NCI-H2227 treated with DMSO at 0.1 percent for 48 hours (cell line): ENCODE results near the gene DUOXA1.
"Not testable (repeated sequence)": the region's sequence is repeated elsewhere in the genome, so short reads cannot be mapped to it uniquely, and the experiment has no call there.

Experiments used
- DNase-seq: peaks from one replicate; lab custom pipeline; 2025; lab: John Stamatoyannopoulos, UW

The DUOXA1 gene

DNA sequence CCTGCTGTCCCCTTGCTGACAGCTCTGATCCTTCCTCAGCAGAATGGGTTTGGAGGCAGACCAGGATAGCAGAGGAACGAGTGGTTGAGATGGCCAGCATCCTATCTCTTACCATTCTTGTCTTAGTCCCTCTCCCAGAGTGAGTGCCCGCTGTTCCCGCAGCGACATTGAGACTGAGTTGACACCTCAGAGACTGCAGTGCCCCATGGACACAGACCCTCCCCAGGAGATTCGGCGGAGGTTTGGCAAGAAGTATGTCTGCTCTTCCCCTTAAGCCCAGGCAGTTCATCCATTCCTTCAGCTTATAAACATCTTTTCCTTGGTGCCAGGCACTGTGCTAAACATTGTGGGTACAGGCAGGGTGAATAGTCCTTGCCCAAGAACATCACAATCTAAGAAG, 21.3 kb upstream of the DUOXA1 start:
- DNase-seq, result no peak

DNA sequence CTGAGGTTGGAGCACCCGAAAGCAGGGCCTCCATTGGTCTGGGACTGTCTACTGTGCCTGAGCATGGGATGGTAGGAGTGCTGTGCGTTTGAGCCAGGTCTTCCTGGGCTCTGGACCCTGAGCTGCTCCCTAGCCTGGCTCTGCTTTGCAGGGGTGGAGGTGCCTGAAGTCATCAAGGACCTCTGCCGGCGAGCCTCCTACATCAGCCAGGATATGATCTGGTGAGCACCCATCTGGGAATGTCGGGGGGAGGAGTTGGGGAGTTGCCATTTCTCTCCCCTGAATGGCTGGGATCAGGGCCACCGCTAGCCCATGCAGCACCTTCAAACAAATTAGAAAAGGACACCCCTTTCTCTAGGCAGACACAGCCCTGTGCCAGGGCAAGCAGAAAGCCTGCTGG, 20.8 kb upstream of the DUOXA1 start:
- DNase-seq, result no peak

DNA sequence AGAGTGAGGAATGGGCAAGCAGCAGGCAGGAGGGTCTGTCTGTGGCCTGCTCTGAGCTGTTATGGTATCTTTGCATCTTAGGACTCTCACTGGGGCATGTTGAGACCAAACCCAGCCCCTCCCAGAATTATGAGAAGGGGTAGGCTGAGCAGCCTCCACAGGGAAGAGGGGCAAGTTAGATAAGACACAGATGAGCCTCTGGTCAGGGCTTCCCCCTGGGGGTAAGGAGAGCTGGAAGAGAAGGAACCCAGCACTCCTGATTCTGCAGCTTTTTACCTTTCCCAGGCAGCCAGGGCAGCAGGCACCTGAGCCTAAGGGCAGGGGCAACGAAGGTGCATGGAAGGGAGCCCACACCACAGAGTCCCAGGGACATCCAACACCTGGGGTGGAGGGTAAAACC, 19.4 kb upstream of the DUOXA1 start:
- DNase-seq, result no peak

DNA sequence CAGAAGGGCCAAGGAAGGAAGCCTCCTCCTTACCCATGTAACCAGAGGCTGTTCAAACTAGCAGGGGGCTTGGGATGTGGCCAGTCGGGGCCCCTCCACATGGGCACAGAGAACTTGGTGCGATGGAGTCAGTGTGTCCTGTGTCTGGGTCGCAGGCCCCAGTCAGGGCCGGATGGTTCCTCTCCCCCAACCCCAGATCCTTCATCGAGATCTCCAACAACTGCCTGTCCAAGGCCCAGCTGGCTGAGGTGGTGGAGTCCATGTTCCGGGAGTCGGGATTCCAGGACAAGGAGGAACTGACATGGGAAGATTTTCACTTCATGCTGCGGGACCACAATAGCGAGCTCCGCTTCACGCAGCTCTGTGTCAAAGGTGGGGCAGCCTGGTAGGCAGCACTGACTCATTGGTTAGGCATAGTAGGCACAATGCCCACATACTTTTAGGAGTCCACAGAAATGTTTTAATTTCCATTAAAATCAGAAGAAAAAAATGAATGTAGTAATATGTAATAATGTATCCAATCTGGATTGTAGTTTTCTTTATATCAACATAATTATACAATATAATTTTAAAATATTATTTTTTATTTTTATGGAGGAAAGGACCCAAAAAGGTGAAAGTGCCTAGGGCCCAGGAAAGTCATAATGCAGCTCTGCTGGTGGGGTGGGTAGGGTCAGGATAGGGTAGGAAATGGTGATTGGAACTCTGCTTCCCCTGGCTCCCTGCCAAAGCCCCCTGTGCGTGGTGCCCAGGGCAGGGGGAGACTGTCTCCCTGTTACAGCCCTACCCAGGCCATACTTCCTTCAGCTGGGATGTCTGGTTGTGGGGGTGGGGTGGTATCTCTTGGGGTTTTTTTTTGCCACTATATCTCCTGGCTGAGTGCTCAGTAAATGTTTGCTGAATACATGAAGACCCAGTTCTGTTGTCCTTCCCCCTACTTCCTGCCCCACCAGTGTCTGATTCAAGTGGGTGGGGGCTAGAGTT, 18.7 kb upstream of the DUOXA1 start:
- DNase-seq, result no peak

DNA sequence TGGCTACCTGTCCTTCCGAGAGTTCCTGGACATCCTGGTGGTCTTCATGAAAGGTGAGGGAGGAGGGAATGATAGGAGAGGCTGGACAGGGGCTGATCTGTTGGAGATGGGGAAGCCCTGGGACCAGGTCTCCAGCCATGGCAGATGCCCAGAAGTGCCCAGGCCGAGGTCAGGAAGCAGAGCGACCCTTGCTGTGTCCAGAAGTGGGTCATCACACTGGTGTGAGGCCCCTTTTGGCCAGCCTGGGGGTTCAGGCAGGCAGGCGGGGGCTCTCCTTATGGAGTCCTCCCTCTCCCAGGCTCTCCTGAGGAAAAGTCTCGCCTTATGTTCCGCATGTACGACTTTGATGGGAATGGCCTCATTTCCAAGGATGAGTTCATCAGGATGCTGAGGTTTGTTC, 17.9 kb upstream of the DUOXA1 start:
- DNase-seq, result no peak

DNA sequence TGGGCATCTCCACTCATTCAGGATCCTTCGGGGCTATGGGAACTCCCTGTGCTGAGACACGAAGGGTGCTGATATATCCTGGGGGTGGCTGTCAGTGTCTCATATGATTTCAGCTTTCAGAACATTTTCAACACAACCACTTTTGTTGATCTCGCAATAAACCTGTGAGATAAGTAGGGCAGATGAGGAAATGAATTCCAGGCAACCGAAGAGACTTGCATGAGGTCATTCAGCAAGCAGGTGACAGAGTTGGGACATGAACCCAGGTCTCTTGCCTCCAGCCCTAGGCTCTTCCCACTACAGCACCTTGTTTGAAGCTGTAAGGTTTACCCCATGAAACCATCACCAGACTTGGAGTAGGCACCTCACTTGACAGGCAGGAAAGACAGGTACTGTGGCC, 16.7 kb upstream of the DUOXA1 start:
- no peak for DNase-seq

DNA sequence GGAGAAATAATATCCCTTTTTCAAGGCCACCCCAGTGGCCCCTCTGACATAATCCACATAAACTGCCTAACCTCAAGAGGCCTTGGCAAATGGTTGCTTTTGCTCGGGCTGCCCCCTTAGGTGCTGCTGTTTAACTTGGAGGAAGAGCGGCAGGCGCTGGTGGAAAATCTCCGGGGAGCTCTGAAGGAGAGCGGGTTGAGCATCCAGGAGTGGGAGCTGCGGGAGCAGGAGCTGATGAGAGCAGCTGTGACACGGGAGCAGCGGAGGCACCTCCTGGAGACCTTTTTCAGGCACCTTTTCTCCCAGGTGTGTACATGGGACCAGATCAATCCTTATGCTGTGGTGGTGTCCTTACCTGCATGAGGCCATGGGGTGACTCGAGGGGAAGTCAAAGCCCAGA, 15.1 kb upstream of the DUOXA1 start:
- DNase-seq, result no peak

DNA sequence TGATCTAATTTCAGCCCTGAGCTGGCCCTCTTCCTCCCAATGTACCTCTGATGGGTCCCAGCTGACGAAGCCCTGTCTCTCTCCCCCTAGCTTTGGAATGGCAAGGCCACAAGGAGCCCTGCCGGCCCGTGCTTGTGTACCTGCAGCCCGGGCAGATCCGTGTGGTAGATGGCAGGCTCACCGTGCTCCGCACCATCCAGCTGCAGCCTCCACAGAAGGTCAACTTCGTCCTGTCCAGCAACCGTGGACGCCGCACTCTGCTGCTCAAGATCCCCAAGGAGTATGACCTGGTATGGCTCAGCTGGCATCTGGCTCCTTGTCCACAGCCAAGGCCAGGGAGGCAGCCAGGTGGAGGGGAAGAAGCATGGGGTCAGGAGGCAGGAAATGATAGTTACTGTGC, 14.3 kb upstream of the DUOXA1 start:
- DNase-seq, result no peak

DNA sequence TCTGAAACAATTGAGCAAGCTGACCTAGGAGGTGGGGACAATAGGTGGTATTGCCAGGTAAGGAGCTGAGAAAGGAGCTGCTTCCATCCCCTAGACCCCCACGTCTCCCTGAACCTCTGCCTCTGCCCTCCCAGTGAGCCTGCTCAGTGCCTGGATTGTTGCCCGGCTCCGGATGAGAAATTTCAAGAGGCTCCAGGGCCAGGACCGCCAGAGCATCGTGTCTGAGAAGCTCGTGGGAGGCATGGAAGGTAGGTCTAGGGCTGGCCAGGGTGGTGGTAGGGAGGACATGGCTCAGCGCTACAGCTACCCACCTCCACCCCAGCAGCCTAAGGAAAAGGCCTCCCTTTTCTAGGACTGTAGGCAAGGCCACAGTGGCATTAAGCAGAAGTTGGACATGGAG, 13.4 kb upstream of the DUOXA1 start:
- no peak for DNase-seq

DNA sequence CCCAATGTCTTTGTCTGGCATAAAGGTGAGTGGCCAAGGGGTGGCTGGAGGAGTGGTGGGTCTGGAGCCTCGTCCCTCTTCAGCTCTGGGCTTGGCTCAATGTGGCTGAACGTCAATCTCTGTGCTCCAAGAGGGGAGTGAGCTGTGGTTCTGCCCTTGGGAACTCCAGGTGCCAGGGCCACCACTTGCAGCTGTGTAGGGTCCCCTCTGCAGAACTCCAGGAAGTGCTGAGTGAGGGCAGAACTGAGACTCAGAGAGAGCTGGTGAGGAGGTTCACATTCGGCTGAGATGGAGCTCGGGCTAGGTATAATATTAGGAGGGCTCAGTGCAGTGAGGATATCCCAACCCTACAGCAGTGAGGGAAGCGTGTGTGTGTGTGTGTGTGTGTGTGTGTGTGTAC, 11.7 kb upstream of the DUOXA1 start:
- no peak for DNase-seq

DNA sequence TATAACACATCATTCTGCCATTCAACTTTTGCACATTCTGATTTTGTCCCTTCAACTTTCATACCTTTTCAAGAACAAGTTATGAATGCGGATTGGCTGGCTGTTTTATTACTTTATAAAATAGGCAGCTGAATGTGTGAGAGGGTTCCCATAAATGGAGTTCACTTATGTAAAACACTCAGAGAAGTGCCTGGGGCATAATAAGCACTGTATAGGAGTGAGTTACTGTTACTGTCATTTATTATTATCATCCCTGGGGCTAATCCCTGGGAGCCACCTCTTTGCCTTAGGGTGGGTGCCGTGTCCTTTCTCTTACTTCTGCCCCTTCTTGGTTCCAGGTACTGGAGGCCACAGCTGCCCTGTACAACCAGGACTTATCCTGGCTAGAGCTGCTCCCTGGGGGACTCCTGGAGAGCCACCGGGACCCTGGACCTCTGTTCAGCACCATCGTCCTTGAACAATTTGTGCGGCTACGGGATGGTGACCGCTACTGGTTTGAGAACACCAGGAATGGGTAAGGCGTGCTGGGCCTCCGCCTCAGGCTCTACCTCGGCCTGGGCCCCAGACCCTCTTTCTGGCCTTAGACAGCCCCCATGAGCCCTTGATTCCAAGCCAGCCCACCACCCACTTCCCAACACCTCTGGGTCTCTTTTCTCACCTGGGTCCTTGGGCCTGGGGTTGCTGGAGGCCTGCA, 11.0 kb upstream of the DUOXA1 start:
- DNase-seq, result no peak

DNA sequence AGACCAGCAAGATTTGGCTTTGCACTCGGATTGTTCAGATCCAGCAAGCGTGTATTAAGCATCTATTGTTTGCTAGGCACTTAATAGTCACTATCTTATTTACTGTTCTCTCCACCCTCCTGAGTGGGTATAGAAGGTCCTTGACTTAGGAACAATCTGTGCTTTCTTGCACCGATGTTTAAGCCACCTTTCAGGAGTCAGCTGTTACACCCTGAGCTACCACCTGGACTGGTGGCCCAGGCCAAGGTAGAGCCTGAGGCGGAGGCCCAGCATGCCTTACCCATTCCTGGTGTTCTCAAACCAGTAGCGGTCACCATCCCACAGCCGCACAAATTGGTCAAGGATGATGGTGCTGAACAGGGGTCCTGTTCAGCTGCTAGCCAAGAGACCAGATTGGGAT, 10.1 kb upstream of the DUOXA1 start:
- no peak for DNase-seq

DNA sequence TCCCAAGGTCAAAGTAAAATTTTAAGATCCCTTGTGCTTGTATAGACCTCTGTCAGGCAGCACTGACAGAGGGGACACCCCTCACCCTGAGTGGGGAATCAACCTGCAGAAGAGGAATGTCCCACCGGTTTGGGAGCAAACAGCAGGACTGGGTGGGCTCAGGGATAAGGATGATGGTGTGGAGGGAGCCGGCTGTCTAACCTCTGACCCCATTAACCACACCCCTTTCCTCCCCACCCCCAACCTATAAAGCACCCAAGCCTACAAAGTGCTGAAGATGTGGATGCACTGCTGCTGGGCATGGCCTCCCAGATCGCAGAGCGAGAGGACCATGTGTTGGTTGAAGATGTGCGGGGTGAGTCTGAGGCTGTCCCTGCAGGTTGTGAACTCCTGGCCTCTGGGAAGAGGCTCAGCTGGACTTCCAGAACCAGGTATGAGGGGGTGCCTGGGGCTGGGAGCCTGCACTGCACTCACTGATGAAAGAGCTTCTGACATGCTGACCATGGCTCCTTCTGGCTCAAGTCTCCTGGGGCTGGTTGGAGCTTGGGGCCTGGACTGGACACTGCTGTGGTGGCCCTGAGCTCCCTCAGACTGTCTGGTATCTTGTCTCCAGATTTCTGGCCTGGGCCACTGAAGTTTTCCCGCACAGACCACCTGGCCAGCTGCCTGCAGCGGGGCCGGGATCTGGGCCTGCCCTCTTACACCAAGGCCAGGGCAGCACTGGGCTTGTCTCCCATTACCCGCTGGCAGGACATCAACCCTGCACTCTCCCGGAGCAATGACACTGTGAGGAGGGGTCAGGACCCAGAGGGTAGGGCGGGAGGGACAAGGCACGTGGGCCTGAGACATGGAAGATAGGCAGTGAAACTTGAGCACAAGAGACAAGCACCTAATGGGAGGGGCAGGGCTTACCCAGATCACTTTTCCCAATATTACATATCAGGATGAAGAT, 9.4 kb upstream of the DUOXA1 start:
- no peak for DNase-seq

DNA sequence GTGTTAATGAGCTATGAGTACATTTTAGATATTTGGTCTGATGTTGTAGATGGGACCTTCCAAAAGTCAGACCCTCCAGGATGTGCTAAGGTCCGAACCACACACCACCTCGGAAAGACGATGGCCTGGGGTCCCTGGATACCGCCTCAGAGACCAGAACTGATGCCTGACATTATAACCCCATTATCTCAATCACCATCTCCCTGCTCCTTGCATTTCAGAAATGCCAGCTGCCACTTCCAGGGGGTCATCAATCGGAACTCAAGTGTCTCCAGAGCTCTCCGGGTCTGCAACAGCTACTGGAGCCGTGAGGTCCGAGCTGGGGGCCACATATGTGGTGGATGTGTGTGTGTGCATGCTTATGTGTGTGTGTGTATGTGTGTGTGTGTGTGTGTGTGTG, 8.0 kb upstream of the DUOXA1 start:
- no peak for DNase-seq

DNA sequence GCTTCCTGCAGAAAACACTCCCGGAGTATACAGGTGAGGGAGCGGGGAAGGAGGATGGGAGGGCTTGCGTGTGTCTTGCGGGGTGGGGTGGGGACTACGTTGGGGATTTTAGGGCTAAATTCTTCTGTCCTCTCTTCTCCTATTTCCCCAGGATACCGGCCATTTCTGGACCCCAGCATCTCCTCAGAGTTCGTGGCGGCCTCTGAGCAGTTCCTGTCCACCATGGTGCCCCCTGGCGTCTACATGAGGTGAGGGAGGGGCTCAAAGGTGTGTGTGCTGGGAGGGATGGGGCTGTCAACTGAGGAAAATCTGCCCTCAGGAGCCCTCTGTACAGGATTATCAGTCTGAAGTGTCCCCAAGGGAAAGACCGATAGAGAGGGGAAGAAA, 6.7 kb upstream of the DUOXA1 start:
- no peak for DNase-seq

DNA sequence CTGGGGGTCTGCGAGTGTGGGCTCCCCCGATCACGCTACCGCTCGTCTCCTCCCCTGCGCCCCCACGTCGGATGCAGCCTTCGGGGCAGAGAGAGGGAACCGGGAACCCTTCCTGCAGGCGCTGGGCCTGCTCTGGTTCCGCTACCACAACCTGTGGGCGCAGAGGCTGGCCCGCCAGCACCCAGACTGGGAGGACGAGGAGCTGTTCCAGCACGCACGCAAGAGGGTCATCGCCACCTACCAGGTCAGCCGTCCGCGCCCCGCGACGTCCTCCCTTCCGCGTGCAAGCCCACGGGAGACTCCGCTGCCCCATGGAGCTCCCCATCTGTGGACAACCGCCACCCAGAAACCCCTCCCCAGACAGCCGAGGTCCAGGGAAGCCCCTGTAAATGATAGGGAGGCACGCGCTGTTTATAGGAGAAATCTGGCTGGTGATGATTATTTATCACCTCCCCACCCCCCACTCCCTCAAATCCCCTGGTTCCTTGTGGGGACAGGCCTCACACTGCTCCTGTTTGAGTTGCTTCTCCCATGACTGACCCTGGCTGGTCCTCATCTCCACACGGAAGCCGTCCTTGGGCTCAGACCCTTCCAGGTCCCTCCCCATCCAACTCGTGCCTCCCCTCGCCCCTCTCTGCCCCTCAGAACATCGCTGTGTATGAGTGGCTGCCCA, 6.2 kb upstream of the DUOXA1 start:
- DNase-seq, result not testable (repeated sequence)

DNA sequence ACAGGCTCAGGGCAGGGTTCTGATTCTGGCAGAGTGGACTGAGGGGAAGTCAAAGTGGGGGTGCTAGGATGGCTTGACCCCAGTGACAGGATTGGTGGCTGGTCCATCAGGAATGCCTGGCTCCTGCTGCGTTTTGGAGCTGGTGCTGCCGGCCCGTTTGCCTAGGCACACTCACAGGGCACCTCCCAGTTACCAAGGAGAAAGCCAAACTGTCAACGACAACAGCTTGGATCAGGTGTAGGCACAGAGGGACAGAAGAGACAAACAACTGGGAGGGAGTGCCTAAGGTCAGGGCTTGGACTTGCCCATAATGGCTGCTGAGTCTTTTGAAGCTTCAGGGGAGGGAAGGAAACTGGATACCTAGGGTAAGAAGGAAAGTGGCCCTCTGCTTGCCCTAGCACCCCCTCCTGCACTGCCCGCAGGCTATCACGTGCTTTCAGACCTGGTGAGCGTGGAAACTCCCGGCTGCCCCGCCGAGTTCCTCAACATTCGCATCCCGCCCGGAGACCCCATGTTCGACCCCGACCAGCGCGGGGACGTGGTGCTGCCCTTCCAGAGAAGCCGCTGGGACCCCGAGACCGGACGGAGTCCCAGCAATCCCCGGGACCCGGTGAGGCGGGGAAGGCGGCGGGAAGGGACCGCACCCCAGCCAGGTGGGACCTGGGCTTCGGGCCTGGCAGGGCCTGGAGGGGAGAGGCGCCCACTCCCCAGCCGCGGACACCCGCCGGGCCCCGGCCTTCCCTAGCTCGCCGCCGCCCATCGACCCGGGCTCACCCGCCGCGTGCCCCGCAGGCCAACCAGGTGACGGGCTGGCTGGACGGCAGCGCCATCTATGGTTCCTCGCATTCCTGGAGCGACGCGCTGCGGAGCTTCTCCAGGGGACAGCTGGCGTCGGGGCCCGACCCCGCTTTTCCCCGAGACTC, 5.3 kb upstream of the DUOXA1 start:
- no peak for DNase-seq

DNA sequence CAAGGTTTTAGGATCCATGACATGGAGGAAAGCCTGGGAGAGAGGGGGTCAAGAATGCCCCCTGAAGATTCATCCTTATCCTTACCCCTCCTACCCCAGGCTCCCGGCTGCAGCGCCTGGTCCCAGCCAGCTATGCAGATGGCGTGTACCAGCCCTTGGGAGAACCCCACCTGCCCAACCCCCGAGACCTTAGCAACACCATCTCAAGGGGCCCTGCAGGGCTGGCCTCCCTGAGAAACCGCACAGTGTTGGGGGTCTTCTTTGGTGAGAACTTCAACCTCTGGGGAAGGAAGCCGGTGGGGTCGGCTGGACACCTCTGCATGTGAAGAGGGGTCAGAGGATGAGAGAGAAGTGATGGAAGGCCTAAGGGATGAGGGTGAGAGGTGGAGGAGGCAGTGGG, 4.4 kb upstream of the DUOXA1 start:
- no peak for DNase-seq

DNA sequence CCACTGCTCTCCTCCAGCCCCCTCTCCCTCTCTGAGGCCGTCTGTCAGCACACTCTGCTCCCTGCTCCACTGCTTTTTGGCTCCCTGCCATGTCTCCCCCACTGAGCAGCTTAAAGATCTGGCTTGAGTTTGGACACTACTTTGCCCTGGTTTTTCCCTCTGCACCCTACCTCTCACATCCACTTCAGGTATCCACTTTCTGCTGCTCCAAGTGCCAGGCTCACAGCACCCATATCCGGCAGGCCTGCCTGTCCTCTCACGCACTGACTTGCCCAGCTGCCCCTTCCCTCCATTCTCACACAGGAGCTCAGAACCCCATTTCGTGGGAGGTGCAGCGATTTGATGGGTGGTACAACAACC, 3.9 kb upstream of the DUOXA1 start:
- no peak for DNase-seq

DNA sequence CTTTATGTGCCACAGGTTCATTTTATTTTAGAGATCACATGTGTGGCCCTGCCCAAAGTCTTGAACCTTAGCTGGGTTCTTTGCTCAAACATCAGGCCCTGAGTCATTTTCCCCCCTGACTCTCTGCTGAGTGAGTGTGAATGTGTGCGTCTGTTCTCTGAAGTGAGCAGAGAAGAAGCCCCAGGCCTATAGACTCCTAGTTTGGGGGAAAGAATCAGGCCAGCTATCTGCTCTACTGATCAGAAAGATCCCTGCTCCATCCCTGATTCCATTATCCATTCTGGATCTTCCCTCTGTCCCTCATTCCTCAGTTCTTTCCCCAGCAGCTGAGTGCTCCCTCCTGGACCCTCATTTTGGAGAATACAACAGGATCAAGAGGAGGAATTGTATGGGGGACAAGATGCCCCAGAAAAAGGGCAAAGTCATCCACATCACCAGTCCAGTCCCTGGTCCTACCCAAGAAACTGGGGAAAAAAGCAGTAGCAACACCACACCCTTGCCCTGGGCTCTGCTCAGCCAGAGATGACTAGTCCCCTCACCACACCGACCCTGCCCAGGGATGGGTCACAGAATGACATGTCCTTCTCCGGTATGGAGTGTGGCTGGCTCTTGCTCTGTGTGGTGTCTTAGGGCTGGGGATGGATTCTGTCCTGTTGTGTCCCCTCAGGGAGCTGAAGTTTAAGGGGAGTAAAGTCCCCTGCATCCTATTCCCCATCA, 3.3 kb upstream of the DUOXA1 start:
- no peak for DNase-seq
